NCI-H82 treated with DMSO at 0.1 percent for 48 hours (cell line): ENCODE data around the gene LMO2.
A peak's percentile ranks its signal among the peaks of the same experiment; 100 is the strongest.
"Not testable (repeated sequence)": the region's sequence is repeated elsewhere in the genome, so short reads cannot be mapped to it uniquely, and the experiment has no call there.

Experiments
- DNase-seq: peaks from one replicate; lab custom pipeline; 2025; ENCODE audit not compliant: unreplicated experiment; lab: John Stamatoyannopoulos, UW

Gene LMO2

DNA sequence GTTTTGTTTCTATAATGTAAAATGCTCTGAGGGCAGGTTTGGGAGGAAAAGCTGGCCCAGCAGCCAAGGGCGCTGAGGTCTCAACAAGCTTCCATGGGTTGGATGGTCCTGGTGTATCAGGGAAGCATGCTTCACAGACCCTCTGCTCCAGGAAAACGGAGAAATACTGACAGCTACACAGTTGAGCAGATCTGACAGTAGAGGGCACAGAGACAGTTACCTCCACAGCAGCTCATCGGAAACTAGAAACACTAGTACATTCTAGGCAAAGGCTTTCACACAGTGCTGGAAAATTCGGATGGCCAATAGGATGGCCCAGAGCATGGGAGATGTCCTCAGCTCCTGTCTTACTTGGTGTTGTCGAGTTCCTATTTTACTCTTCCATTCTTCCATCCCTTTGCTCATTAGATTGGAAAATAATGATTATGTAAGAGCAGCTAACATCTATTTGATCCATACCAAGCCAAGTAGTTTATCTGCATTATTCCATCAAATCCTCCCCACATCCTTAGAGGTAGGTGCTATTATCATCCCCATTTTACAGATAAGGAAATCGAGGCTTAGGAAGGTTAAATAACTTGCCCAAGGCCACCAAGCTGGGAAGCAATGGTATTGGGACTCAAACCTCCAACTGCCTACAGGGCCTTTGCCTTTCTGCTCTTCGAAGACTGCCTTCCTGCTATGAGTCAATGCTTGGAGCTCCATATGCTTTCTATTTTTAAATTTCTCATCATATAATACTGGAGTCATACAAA lies 28.3 kb downstream of the LMO2 start:
- DNase-seq, result no peak

DNA sequence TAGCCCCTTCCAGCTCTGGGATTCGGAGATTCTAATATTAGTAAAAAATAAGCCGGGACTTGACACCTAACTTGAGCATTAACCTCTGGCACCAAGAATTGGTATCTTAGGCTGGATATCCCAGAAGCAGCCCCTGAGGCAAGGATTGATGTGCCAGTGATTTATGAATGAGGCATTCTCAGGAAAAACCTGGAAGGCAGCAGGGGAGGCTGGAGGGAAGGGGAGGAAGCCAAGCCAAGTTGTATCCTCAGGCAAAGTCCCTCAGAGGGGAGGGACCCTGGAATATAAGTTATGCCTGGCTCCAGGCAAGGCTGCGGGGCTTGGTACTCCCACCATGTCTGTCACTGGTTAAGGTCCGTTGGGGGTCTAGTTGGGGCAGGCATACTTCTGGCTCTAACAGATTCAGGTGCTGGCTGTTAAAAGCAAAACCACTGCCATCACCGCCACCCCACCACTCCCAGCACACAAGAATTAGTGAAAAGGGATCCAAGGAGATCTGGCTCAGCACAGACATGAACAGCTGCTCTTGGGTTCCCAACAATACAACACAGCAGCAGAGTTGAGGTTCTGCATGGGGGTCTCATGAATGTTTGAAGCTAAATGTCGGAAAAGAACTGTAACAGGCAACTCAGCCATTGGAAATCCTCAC lies 29.8 kb downstream of the LMO2 start:
- no peak for DNase-seq

DNA sequence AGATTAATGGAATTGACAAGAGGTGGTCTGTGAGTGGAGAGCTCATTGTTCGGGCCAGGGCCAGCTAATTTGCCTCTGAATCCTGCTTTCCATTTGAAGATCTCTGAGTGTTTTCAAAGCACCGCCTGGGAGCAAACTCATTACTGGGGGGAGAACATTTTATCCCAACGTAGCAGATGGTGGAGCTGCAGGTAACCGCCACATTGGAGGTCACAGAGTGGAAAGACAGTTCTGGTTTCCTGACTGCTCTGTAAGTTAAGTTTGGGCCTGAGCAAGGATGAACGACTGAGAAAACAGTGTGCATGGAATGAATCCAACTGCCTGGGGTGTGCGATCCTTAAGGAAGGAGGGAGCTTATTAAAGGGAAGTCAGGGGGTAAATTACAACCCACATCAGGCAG lies 30.5 kb downstream of the LMO2 start:
- DNase-seq, result no peak

DNA sequence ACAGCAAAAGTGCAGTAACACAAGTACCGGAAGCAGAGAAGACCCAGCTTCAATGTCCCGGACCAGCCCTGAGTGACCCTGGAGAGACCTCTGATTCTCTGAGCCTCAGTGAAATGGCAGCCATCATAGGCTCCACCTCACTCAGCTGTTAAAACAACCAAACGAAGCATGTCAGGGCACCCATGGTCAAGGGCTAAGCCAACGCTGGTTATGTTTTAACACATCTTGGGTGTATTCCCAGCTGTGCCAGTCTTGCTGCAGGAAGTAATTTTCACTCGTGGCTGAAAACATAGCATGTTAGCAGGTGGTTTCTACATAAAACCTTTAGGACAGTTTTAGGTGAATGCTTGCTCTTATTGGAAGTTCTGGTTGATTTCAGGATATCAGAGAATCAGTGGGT lies 30.9 kb downstream of the LMO2 start:
- no peak for DNase-seq

DNA sequence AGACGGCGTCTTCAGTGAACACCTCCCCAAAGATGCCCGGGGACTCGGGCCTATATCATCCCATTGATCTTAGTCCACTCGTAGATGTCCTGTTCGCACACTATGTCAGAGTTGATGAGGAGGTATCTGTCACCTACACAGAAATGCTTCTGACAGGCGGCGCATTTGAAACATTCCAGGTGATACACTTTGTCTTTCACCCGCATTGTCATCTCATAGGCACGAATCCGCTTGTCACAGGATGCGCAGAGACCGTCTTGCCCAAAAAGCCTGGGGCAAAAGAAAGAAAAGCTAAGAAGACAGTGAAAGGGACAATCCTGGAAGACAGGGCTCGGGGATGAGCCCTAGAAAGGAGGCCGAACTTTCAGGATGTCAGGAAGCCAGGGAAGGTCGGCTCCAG lies 32.6 kb downstream of the LMO2 start:
- DNase-seq, result no peak

DNA sequence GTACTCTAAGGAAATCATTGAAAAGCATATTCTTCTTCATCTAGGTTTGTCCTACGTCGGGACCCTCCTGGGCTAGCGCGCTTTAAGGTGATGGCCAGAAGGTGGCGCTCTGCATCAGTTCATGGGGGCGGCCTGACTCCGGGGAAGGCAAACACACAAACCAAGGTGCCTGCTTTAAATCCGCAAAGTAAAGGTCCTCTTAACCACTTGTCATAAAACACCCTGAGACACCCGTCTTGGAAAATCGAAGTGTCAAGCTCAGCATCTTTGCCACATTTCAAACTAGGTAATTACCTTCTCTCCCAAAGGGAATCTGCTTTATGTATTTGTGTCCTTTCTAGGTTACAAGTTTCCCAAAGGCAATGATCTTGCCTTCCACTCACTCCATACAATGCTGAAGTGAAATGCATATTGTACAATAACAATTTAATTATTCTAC lies 33.9 kb downstream of the LMO2 start:
- peak; percentile 68 for DNase-seq

DNA sequence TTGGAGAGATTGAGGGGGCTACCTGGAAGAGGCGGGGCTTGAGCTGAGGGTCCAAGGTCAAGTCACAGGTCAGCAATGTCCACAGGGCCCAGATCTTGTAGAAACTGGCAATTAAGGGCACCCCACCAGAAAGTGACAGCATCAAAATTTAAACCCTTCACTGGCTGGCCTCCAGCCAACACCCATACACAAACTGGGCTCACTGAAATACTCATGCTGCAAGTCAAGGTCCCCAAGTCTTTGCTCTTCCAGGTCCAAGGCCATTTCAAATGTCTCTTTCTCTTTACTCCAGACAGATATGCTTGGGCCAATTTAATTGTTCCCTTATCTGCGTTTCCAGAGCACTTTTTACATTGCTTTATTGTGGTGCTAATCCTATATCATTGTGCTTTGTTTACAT lies 36.4 kb downstream of the LMO2 start:
- DNase-seq, result no peak

DNA sequence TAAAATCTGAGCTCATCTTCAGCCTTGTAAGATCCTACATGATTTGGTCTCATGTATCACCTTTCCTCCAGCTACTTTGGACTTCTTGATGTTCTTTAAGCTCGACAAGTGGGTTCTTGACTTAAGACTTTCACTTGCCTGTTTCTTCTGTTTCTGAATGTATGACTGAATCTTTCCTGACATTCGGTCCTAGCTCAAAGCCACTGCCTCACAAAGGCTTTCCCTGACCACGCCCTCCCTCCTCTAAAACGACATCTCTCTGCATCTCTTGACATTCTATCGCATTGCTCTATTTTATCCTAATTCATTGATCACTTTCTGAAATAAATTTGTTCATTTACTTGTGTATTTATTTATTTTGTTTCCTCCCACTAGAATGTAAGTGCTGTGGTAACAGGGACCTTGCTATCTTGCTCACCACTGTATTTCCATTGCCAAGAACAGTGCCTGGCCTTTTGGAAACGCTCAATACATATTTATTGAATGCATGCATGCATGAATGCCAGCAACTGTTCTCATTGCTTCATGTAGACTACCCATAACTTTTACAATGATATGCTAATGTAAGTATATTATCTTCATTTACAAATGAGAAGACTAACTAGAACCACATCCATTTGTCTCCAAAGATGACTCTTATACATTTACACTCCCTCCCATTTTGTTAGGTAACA lies 43.0 kb downstream of the LMO2 start:
- no peak for DNase-seq

DNA sequence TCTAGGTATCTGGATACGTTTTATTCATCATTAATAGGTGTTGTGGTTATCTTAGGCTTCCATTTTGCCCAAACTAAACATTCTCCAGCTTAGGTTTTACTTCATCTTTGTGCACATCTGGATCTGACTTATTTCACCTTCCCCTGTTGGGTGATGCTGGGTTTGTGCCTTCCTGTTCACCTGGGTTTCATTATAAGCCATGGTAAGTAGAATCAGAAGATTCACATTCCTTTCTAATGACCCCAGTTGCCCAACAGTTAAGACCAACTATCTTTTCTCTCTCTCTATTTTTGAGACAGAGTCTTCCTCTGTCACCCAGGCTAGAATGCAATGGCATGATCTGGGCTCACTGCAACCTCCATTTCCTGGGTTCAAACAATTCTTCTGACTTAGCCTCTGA lies 44.6 kb downstream of the LMO2 start:
- no peak for DNase-seq

DNA sequence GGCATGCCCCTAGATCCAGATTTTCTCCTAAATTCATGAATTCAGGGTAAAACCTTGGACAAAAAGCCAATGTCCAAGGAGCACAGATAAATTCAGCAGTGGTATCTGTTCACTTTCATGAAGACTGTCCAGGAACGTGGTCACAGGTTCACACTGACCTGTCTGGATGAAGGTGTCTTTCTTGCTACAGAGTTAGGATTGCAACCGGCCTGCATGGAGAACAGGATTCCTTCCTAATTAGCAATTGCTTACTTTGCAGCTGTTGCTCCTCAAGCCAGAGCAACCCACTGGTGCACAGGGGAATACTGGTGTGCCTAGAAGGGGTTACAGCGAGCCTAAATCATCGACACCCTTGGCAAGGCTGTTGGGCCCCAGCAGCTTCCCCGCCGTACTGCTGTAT lies 47.6 kb downstream of the LMO2 start:
- no peak for DNase-seq

DNA sequence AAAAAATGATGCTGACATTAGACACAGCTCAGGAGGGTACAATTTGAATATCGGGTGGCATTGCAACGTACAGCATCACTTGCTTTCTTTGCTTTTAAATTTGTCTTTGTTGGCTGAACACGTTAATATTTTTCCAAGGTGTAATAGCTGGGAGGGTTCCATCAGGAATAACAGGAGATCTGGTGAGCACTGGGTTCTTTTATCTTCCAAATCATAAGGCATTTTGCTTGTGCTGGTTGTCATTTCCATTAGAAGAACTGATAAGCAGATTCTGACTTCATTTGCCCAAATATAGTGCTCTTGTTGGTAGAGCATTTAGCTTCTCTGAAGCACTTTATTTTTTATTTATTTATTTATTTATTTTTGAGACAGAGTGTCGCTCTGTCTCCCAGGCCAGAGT lies 48.9 kb downstream of the LMO2 start:
- no peak for DNase-seq

DNA sequence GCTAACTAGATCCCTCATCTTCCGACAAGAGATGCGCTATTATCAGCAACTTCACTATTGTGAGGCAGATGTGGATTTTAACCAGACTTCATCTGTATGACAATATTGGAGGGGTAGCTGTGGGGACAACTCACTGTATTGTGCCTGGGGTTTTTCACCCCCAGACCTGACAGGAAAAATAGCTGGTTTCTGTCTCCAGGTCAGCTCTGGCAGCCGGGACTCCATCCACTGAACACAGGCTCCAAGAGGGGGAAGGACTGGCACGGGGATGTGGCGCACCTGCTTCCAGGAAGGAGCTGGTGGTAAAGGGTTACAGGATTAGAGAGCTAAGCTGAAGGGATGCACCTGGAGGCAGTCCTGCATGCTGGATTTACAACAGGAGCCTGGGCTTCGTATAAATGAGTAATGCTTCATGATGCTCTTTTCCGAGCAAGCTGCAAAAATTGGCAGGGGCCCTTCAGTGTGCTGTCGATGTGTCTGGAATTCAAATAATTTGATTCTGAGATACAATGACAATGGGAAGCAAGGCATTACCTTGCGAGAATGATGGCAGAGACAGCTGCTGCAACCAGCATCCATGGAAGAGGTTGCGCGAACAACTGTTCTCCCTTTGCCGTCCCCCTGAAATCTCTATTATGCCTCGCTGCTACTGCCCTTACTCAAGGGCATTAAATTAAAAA lies 49.5 kb downstream of the LMO2 start:
- no peak for DNase-seq

DNA sequence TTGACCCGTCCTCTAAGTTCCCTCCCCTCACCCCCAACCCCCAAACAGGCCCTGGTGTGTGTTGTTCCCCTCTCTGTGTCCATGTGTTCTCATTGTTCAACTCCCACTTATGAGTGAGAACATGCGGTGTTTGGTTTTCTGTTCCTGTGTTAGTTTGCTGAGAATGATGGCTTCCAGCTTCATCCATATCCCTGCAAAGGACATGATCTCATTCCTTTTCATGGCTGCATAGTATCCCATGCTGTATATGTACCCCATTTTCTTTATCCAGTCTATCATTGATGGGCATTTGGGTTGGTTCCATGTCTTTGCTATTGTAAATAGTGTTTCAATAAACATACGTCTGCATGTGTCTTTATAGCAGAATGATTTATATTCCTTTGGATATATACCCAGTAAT lies 53.6 kb downstream of the LMO2 start:
- not testable (repeated sequence) for DNase-seq

DNA sequence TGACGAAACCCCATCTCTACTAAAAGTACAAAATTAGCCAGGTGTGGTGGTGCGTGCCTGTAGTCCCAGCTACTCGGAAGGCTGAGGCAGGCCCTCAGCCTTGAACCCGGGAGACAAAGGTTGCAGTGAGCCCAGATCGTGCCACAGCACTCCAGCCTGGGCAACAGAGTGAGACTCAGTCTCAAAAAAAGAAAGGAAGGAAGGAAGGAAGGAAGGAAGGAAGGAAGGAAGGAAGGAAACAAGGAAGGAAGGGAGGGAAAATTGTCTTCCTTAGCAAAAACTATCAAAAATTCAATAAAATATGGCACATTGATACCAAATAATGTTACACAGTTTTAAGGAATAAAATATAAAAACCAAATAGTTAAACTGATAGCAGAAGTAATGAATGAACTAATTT lies 54.5 kb downstream of the LMO2 start:
- DNase-seq, result not testable (repeated sequence)

DNA sequence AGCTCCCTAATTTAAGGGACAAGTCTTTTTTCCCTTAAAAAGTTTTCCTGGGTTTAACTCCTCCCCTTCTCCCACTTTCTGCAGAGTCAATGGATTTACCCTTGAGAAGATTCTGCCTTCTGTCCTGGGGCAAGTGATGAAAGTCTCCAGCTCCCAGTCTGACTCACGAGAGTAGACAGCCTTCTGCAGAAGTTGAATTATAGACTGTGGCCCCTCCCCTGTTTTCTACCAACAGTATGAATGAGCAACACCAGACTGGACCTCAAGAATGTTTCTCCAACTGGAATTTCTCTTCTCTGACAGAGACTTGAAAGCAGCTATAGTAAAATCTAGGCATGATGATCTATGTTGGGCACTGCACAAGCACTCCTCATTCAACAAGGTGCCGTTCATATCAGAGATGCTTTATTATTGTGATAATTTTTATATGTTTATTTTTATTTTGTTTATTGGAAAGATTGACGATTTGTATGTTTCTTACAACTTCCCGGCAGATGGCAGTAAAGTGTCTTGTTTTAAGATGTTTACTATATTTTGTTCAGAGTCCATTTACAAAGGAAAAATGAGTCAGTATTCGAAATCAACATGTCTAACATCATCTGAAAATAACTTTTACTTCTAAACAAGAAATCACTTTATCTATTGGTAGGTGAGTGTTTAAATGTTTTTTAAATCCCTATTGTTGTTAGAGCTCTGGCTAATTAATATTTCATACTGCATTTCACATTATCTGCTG lies 56.6 kb downstream of the LMO2 start:
- no peak for DNase-seq

DNA sequence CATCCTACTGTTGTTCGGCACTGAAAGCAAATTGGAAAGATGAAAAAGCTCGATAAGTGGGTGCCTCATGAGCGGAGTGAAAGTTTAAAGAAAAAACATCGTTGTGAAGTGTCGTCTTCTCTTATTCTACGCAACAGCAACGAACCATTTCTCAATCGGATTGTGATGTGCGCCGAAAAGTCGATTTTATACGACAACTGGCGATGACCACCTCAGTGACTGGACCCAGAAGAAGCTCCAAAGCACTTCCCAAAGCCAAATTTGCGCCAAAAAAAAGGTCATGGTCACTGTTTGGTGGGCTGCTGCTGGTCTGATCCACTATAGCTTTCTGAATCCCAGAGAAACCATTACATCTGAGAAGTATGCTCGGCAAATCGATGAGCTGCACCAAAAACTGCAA lies 59.2 kb downstream of the LMO2 start:
- no peak for DNase-seq

DNA sequence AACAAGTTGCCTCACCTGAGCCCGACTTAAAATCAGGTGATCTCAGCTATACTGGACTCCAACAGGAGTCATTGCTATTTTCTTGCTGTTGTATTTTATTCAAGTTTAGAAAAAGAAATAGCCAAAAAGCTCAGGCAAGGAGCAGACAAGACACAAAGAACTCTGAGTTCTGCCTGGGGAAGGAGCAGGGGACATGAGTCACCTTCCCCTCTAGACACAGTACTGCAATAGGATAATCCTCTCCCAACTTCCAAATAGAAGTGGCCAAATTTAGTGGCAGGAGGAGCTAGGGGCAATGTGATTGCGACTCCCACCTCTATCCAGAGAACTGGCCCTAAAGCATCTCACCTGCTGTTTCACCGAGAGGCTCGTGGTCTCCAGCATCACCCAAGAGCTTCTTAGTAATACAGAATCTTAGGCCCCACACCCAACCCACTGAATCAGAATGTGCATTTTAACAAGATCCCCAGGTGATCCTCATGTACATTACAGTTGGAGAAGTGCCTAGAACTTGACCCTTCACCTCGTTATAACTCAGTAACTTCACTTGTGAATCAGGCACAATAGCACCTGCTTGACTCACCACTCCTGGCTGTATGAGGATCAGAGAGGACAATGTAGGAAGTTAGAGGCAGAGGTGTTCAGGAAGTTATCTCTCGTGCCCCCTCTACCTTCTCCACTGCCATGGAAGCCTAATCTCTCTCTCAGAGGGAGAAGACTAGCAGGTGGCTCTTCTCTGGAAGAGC lies 60.8 kb downstream of the LMO2 start:
- DNase-seq, result no peak

DNA sequence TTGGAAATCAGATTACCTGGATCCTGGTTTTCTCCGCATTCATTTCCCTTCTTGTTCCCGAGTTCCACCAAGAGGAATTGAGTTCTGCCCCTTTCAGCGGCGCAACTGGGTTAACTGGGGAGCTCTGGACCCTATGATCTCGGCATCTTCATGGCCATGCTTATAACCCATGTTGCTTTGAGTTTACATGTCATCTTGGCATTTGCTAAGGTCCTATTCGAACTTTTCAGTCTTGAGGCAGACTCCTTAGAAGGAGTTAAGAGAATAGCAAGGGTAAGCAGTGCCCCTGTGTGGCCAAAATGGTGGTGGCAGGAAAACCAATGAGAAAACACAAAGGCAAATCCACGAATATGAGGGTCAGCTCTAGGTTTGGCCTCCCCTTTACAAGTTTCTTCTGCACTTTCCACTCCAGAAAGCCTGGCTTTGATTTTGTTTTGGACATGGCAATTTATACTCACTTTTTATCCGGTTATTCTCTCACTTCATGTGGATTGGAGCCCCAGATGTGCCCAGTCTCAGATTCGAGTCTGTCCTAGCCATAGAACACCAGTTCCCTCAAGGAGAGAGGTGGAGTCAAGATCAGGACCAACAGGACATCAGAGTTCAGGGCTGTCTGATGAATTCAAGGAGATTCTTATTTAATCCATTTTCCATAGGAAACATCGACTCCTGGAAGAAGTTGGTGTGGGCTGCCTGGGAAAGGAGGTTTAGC lies 62.3 kb downstream of the LMO2 start:
- DNase-seq, result peak; percentile 6

DNA sequence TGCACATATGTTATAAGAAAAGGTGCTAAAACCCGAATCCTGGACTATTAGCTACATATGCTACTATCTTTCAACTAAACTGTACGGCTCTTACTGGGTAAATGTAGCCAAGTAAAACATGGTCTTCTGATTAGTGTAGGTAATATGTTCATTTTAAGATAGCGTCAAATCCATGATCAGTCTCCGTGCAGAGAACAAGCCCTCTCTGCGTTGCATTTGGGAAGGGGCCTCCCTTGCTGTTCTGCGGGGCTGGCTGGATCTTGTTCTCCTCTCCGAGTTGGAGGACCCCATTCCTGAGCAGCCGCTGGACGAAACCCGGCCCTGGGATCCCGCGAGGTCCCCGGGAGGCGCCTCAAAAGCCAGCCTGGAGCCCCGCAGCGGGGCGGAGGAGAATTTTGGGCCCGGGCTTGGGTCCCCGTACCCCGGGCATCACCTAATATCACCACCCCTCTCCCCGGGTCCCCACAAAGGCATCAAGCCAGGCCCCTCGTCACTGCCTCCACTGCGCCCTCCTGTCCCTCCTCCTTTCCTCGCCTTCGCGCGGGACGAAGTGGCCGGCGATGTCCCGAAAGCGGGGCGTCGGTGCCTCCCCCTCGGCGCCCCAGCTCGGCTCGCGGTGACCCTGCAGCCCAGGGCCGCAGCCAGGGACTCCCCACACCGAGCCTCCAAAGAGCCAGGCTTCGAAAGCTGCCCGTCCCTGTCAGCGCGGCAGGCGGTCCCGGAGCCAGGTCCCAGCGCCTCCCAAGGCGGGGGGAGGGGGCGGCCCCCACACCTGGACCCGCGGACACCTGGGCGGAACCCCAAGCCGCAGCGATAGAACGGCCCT lies 63.1 kb downstream of the LMO2 start:
- DNase-seq, result no peak
